ENCODE measurements around the gene MYORG. TPM values are rescaled to one million over a fixed set of nuclear protein-coding genes. Genes with fewer than 3 reads are reported as not detected.
A peak's percentile ranks its signal among the peaks of the same experiment; 100 is the strongest.

MYORG gene
- total RNA-seq, 1 experiment from 2014 or later = 3.0 TPM

DNA sequence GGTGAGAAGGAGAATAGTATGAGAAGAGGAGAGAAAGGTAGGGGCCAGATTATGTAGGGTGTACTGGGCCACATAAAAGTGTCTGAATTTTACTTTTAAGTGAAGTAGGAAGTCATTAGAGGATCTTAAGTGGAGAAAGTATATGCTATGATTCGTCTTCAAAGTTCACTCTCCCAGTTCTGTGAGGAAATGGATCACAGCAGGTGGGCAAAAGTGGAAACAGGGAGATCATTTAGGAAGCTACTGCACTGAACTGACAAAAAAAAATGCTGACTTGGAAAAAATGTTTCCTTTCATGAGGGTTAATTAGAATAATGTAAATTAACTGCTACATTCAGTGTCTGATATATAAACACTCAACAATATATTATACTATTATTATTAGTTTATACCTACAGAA lies 50.0 kb downstream of the MYORG start:
- H3K27ac ChIP-seq = peak overlapping the region; percentile 47; the same call in 1 of the 2 replicates
- DNase-seq = no peak
- POLR2A ChIA-PET (ENCODE audit: unreplicated experiment) = no interaction called here
- H3K9me2 ChIP-seq (ENCODE audit: insufficient read depth) = no peaks in the 10 kb centered on the region
- H3K27me3 ChIP-seq (ENCODE audit: insufficient read depth, low read depth) = no peaks in the 10 kb centered on the region
- no peak overlapping the region for H3K4me3 ChIP-seq
- peaks cover 13% of the 10 kb centered on the region for H3K4me1 ChIP-seq (replicated peaks; ENCODE audit: insufficient read depth)
- no peaks in the 10 kb centered on the region for H3K9me3 ChIP-seq (ENCODE audit: insufficient read depth, low read depth)
- intact Hi-C loops (cut with micrococcal nuclease; ENCODE audit: unreplicated experiment) = no loop called here
- peaks cover 54% of the 10 kb centered on the region for H3K79me2 ChIP-seq (ENCODE audit: low read depth)
- H3K4me2 ChIP-seq = 0 out of 2 replicates have a peak overlapping the region, but pooled peaks have one; percentile 36
- no TSS peak for BruUV-seq (replicated peaks)
- H3F3A ChIP-seq (ENCODE audit: insufficient read depth, low read depth) = peaks cover 18% of the 10 kb centered on the region; the same call in 1 of the 2 replicates
- H4K20me1 ChIP-seq (ENCODE audit: insufficient read depth) = no peaks in the 10 kb centered on the region
- no peak overlapping the region for H2AFZ ChIP-seq
- no peak for TF ChIP-seq CTCF (conservative IDR thresholded peaks at IDR 0.05)
- TF ChIP-seq EZH2 (IDR thresholded peaks at IDR 0.05; ENCODE audit: low read depth) = no peak
- CTCF ChIA-PET = no interaction called here
- H3K36me3 ChIP-seq (ENCODE audit: low read depth) = no peaks in the 10 kb centered on the region

GRCh38 chr9:34322899-34323591 lies 53.7 kb downstream of the MYORG start:
- TF ChIP-seq CTCF (conservative IDR thresholded peaks at IDR 0.05) (no peak), EZH2 (IDR thresholded peaks at IDR 0.05; ENCODE audit: low read depth) (no peak)
- no peaks in the 10 kb centered on the region for H3K36me3 ChIP-seq (ENCODE audit: low read depth)
- no peak overlapping the region for H3K4me3 ChIP-seq
- ChIA-PET CTCF (no interaction called here), POLR2A (ENCODE audit: unreplicated experiment) (no interaction called here)
- H2AFZ ChIP-seq = no peak overlapping the region
- peaks cover 36% of the 10 kb centered on the region for H3K79me2 ChIP-seq (ENCODE audit: low read depth)
- BruUV-seq (replicated peaks) = no TSS peak
- peaks cover 13% of the 10 kb centered on the region for H3K4me1 ChIP-seq (replicated peaks; ENCODE audit: insufficient read depth)
- no peaks in the 10 kb centered on the region for H3K27me3 ChIP-seq (ENCODE audit: insufficient read depth, low read depth)
- no peaks in the 10 kb centered on the region for H3K9me2 ChIP-seq (ENCODE audit: insufficient read depth)
- H3F3A ChIP-seq (ENCODE audit: insufficient read depth, low read depth) = peaks cover 13% of the 10 kb centered on the region; the same call in 1 of the 2 replicates
- no peak for DNase-seq
- H3K27ac ChIP-seq = no peak overlapping the region
- H3K9me3 ChIP-seq (ENCODE audit: insufficient read depth, low read depth) = no peaks in the 10 kb centered on the region
- intact Hi-C loops (cut with micrococcal nuclease; ENCODE audit: unreplicated experiment) = no loop called here
- H4K20me1 ChIP-seq (ENCODE audit: insufficient read depth) = no peaks in the 10 kb centered on the region
- H3K4me2 ChIP-seq = no peak overlapping the region

GRCh38 chr9:34321451-34321850 lies 55.2 kb downstream of the MYORG start:
- H3K4me1 ChIP-seq (replicated peaks; ENCODE audit: insufficient read depth) = peaks cover 9% of the 10 kb centered on the region
- CTCF ChIA-PET = no interaction called here
- no peak for DNase-seq
- TF ChIP-seq EZH2 (IDR thresholded peaks at IDR 0.05; ENCODE audit: low read depth) (no peak), CTCF (conservative IDR thresholded peaks at IDR 0.05) (no peak)
- H3K9me2 ChIP-seq (ENCODE audit: insufficient read depth) = no peaks in the 10 kb centered on the region
- no peak overlapping the region for H3K27ac ChIP-seq
- H3K79me2 ChIP-seq (ENCODE audit: low read depth) = peaks cover 24% of the 10 kb centered on the region
- BruUV-seq (replicated peaks) = no TSS peak
- POLR2A ChIA-PET (ENCODE audit: unreplicated experiment) = interaction anchor here (0.6 kb wide), 1 partner anchor 9 kb away, joined by 7 read pairs; no protein-coding TSS in a partner anchor
- peaks cover 11% of the 10 kb centered on the region; the same call in 1 of the 2 replicates for H3F3A ChIP-seq (ENCODE audit: insufficient read depth, low read depth)
- no peak overlapping the region for H2AFZ ChIP-seq
- H3K36me3 ChIP-seq (ENCODE audit: low read depth) = no peaks in the 10 kb centered on the region
- H3K9me3 ChIP-seq (ENCODE audit: insufficient read depth, low read depth) = no peaks in the 10 kb centered on the region
- H3K4me3 ChIP-seq = no peak overlapping the region
- H3K4me2 ChIP-seq = no peak overlapping the region
- H4K20me1 ChIP-seq (ENCODE audit: insufficient read depth) = no peaks in the 10 kb centered on the region
- intact Hi-C loops (cut with micrococcal nuclease; ENCODE audit: unreplicated experiment) = no loop called here
- no peaks in the 10 kb centered on the region for H3K27me3 ChIP-seq (ENCODE audit: insufficient read depth, low read depth)

All from PC-9 (cell line).